CD14-positive monocyte (primary cell): ENCODE results near the gene TSHZ1. TPM values are rescaled to one million over a fixed set of nuclear protein-coding genes. Genes with fewer than 3 reads are reported as not detected.

Experiments
- DNase-seq, 3 donors: peaks; one replicate each; pipeline ENCODE4 v3.0.0-alpha.2; 2011 to 2022
- H2AFZ ChIP-seq: 2 replicates; pipeline ENCODE4 v1.6.0; 2012; ENCODE audit warnings: mild to moderate bottlenecking, low read depth, low read length, inconsistent platforms; ENCODE audit not compliant: insufficient read depth, poor library complexity, severe bottlenecking
- H3K27ac ChIP-seq, 2 donors: 1 replicate in 1 of 2; 2 replicates in 1 of 2; pipeline ENCODE4 v1.5.1; 2012 to 2013; ENCODE audit warnings: low read length in 2 of 2, control low read depth in 1 of 2, inconsistent platforms in 1 of 2, low read depth in 1 of 2, mild to moderate bottlenecking in 1 of 2
- H3K27me3 ChIP-seq, 2 donors: one replicate each; pipeline versions ENCODE4 v1.6.0 to v1.6.1; 2011 to 2013; ENCODE audit warnings: low read length in 2 of 2; ENCODE audit not compliant: control insufficient read depth in 2 of 2, insufficient read depth in 2 of 2
- H3K36me3 ChIP-seq, 2 donors: replicated peaks in 1 of 2; 1 replicate in 1 of 2; 2 replicates in 1 of 2; pipeline versions ENCODE4 v1.5.1 to v1.6.1; 2012 to 2013; ENCODE audit warnings: low read length in 2 of 2, control low read depth in 1 of 2, inconsistent platforms in 1 of 2, mild to moderate bottlenecking in 1 of 2; ENCODE audit not compliant: insufficient read depth in 2 of 2, control insufficient read depth in 1 of 2
- H3K4me1 ChIP-seq, 2 donors: 1 replicate in 1 of 2; 2 replicates in 1 of 2; pipeline versions ENCODE4 v1.5.1 to v1.6.1; 2012 to 2013; ENCODE audit warnings: low read length in 2 of 2, control low read depth in 1 of 2, inconsistent platforms in 1 of 2, mild to moderate bottlenecking in 1 of 2, moderate library complexity in 1 of 2; ENCODE audit not compliant: insufficient read depth in 2 of 2, control insufficient read depth in 1 of 2
- H3K4me2 ChIP-seq: replicated peaks from 2 replicates; pipeline ENCODE3; 2012; ENCODE audit warnings: low read length, moderate library complexity, mild to moderate bottlenecking; ENCODE audit not compliant: poor library complexity, severe bottlenecking; ENCODE audit errors: extremely low read depth
- H3K4me3 ChIP-seq, 3 experiments: fragments of 200-600 bp in 1 of 3; sonication (generic) in 1 of 3; replicated peaks in 1 of 3; 1 replicate in 2 of 3; 2 replicates in 1 of 3; pipeline ENCODE4 v1.5.1; 2011 to 2013; ENCODE audit warnings: low read length in 3 of 3, mild to moderate bottlenecking in 3 of 3, control low read depth in 2 of 3, low read depth in 2 of 3, inconsistent platforms in 1 of 3, moderate library complexity in 1 of 3
- H3K79me2 ChIP-seq: 2 replicates; pipeline ENCODE4 v1.6.0; 2012; ENCODE audit warnings: mild to moderate bottlenecking, control low read depth, inconsistent platforms, low read length, moderate library complexity; ENCODE audit not compliant: insufficient read depth
- H3K9ac ChIP-seq: 2 replicates; pipeline ENCODE4 v1.6.0; 2017; ENCODE audit warnings: low read length, mild to moderate bottlenecking; ENCODE audit not compliant: insufficient read depth, poor library complexity, severe bottlenecking
- H3K9me3 ChIP-seq, 2 donors: replicated peaks in 1 of 2; 1 replicate in 1 of 2; 2 replicates in 1 of 2; pipeline versions ENCODE4 v1.5.1 to v1.6.1; 2012 to 2013; ENCODE audit warnings: low read length in 2 of 2, control low read depth in 1 of 2; ENCODE audit not compliant: control insufficient read depth in 1 of 2, insufficient read depth in 1 of 2
- H4K20me1 ChIP-seq: 2 replicates; pipeline ENCODE4 v1.6.0; 2012; ENCODE audit warnings: mild to moderate bottlenecking, low read length, control low read depth, moderate library complexity; ENCODE audit not compliant: insufficient read depth
- H3K27ac Mint-ChIP-seq, 7 donors: one replicate each; pipeline ENCODE4 v1.8.0; 2020; ENCODE audit warnings: mild to moderate bottlenecking in 7 of 7, mixed read lengths in 7 of 7, moderate library complexity in 6 of 7, inconsistent platforms in 2 of 7
- H3K27me3 Mint-ChIP-seq, 3 donors: one replicate each; pipeline ENCODE4 v1.8.0; 2021 to 2022; ENCODE audit warnings: low read depth in 3 of 3, mild to moderate bottlenecking in 3 of 3, mixed read lengths in 3 of 3, moderate library complexity in 3 of 3, inconsistent platforms in 1 of 3
- H3K36me3 Mint-ChIP-seq, 2 donors: one replicate each; pipeline ENCODE4 v1.8.0; 2020; ENCODE audit warnings: mixed read lengths in 2 of 2, inconsistent platforms in 1 of 2, mild to moderate bottlenecking in 1 of 2
- H3K4me1 Mint-ChIP-seq: one replicate; pipeline ENCODE4 v1.8.0; 2020; ENCODE audit warnings: mild to moderate bottlenecking, mixed read lengths
- H3K4me3 Mint-ChIP-seq, 2 donors: one replicate each; pipeline ENCODE4 v1.8.0; 2020; ENCODE audit warnings: mild to moderate bottlenecking in 2 of 2, mixed read lengths in 2 of 2, moderate library complexity in 1 of 2
- H3K9me3 Mint-ChIP-seq, 7 donors: one replicate each; pipeline ENCODE4 v1.8.0; 2020 to 2022; ENCODE audit warnings: mixed read lengths in 7 of 7, mild to moderate bottlenecking in 6 of 7, moderate library complexity in 6 of 7, inconsistent platforms in 2 of 7
- CTCF ChIP-seq: fragments of 200-600 bp; IDR thresholded peaks from one replicate; pipeline ENCODE4 v1.8.0; 2022; ENCODE audit warnings: antibody characterized with exemption, mild to moderate bottlenecking
- WGBS: methylation state at CpG from one replicate; pipeline ENCODE4 v1.1.5; 2013; ENCODE audit warnings: missing lambda C conversion rate; ENCODE audit not compliant: insufficient coverage; 5-methylcytosine and 5-hydroxymethylcytosine counted together
- intact Hi-C, 2 donors: fragments of 100-400 bp; cut with micrococcal nuclease; formaldehyde crosslinking; loops; one replicate each; pipeline versions ENCODE4 v1.15.0 to v1.15.1; 2023
- polyA plus RNA-seq, 3 donors: library from polyadenylated mRNA; depleted of rRNA in 1 of 3; unstranded in 2 of 3; stranded (reverse) in 1 of 3; fragments of 300-500 nt in 2 of 3; fragments of >200 nt in 1 of 3; fragmentation: Illumina TruSeq in 2 of 3; gene quantifications; 1 replicate in 2 of 3; 2 replicates in 1 of 3; pipeline ENCODE4 v1.2.3, GENCODE V29; 2012 to 2021

TSHZ1 gene
- polyA plus RNA-seq, 3 donors, result 0.76 to 3.3 (median 1.4) TPM

DNA sequence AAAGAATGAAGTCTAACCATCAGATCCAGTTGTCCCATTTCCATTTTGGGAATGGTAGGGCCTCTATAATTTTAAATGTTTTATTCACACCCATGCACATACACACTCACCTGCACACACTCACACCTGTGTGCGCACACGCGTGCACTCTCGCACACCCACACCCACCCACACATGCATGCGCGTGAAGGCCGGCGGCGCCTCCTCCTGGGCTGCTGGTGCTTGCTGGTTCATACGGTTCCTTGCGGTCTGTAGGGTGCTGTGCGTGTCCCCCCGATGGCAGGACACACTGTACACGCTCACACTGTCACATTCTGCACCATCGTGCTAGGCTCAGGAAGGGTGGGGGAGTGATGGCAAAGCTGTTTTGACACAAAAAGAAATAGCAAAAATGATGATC is 63.2 kb downstream of the TSHZ1 start:
- WGBS, result 100% methylated on average over 2 of the region's 15 CpGs

GRCh38 chr18:75275226-75275625 is 64.6 kb downstream of the TSHZ1 start:
- H3K36me3 Mint-ChIP-seq, result peaks cover 0 to 11% of the 10 kb centered on the region in 2 donors
- Histone ChIP-seq H3K9me3 (no peaks in the 10 kb centered on the region), H3K27ac (no peak overlapping the region), H4K20me1 (peaks cover 58% of the 10 kb centered on the region), H3K27me3 (no peaks in the 10 kb centered on the region), H3K9ac (no peak overlapping the region), H3K4me1 (peaks cover 0 to 7% of the 10 kb centered on the region in 2 donors), H3K4me2 (no peak overlapping the region), H3K36me3 (no peaks in the 10 kb centered on the region), H3K4me3 (no peak overlapping the region), H3K79me2 (peaks cover 16% of the 10 kb centered on the region), H2AFZ (no peak overlapping the region)
- no peak for TF ChIP-seq CTCF
- WGBS, result 98% methylated on average over 6 of the region's 8 CpGs
- peaks cover 18% of the 10 kb centered on the region for H3K4me1 Mint-ChIP-seq
- intact Hi-C loops, result no loop called here
- no peaks in the 10 kb centered on the region for H3K27me3 Mint-ChIP-seq
- H3K9me3 Mint-ChIP-seq, result no peaks in the 10 kb centered on the region
- no peak overlapping the region for H3K27ac Mint-ChIP-seq
- no peak overlapping the region for H3K4me3 Mint-ChIP-seq
- DNase-seq, result no peak

More for the DNA sequence above, 63.2 kb downstream of the TSHZ1 start:
- no peak for DNase-seq
- H2AFZ ChIP-seq, result no peak overlapping the region
- Mint-ChIP-seq H3K27me3 (no peaks in the 10 kb centered on the region), H3K27ac (no peak overlapping the region), H3K4me1 (peaks cover 14% of the 10 kb centered on the region), H3K36me3 (peaks cover 0 to 11% of the 10 kb centered on the region in 2 donors), H3K9me3 (no peaks in the 10 kb centered on the region), H3K4me3 (no peak overlapping the region)
- intact Hi-C loops, result no loop called here
- TF ChIP-seq CTCF, result no peak
- peaks cover 63% of the 10 kb centered on the region for H4K20me1 ChIP-seq
- no peak overlapping the region for H3K4me3 ChIP-seq
- H3K4me1 ChIP-seq, result peaks cover 0 to 7% of the 10 kb centered on the region in 2 donors
- no peak overlapping the region for H3K4me2 ChIP-seq
- no peaks in the 10 kb centered on the region for H3K27me3 ChIP-seq
- H3K79me2 ChIP-seq, result peaks cover 21% of the 10 kb centered on the region
- no peak overlapping the region for H3K9ac ChIP-seq
- no peaks in the 10 kb centered on the region for H3K9me3 ChIP-seq
- no peak overlapping the region for H3K27ac ChIP-seq
- no peaks in the 10 kb centered on the region for H3K36me3 ChIP-seq
